HG02870 (cell line): ENCODE results near the gene MRPL12.

Experiments used
- ATAC-seq: cut with Tn5 transposase; IDR thresholded peaks from one replicate; pipeline ENCODE4 v1.9.1; 2021; ENCODE audit warnings: mild to moderate bottlenecking, moderate library complexity; ENCODE audit not compliant: unreplicated experiment

The MRPL12 gene

GRCh38 chr17:81715107-81715871 is 12.1 kb downstream of the MRPL12 start:
- ATAC-seq = no peak

DNA sequence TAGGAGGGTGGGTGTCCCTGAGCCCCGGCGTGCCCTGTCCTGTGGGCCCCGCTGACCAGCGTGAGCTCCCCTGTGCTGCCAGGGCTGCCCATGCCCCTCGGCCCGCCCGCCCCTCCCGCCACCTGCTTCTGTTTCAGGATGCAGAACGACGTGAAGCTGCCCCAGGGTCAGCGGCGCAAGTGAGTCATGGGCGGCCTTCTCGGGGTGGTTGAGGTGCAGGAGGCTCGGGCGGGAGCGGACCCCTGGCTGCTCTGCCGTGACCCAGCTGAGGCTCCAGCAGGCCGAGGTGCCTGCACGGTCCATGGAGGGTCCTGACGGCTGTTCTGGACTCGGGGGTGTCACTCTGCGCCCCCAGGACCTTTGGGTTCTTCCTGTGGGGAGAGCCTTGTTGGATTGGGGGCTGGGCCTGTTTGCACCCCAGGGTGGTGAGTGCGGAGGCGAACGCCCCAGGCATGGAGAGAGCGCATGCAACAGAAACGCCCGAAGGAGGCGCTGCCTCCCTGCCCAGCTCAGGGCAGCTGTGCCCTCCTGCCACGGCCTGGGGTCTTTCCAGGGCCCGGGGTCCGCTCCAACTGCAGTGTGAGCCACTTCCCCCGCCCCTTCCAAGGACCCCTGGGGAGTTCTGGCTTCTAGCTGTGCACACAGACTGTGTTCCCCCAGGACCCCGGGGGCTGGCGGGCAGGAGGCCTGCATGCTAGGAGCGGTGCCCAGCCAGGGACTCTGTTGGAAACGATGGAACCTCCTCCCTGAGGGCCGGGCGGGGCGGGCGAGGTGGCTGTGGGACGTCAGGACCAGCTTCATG is 12.9 kb downstream of the MRPL12 start:
- no peak for ATAC-seq

- ATAC-seq = no peak
Observed at GRCh38 chr17:81716674-81716996, 13.5 kb downstream of the MRPL12 start.

GRCh38 chr17:81717049-81717765 is 14.0 kb downstream of the MRPL12 start:
- ATAC-seq = no peak

GRCh38 chr17:81717766-81718089 is 14.6 kb downstream of the MRPL12 start:
- ATAC-seq = no peak

- no peak for ATAC-seq
Observed at GRCh38 chr17:81719410-81720266, 16.5 kb downstream of the MRPL12 start.

DNA sequence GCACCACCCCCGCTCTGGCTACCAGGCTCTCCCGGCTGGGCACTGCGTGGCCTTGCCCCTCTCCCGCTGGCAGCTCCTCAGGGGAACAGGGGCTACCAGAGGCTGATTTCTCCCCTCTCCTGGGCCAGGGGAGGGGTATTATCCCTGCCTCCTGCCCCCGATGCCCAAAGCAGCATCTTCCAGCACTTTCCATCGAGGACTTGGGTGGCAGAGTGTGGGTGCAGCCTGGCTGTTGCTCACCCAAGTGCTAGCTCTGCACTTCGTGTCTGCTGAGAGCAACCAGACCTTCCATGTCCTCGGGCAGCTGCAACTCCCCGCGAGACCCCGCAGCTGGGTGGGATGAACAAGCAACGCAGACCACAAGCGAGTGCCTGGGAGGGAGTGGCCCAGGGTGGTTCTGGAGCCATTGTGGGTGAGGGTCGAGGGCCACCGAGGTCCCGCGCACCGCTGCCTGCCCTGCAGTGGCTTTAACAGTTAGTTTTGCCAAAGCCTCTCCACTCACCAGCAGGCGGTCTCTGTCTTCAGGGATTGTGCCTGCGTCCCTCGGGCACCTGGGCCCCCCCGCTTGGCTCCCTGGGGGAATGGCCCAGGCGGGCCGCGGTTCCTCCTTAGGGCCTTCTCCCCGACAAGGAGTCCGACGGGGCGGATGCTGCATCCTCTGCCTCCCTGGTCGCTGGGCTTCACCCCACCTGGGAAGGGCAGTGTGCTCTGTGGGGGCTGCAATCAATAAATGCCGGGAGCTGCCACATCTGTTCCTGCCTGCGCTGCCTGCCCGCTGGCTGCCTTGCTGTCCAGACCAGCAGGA is 17.3 kb downstream of the MRPL12 start:
- no peak for ATAC-seq

DNA sequence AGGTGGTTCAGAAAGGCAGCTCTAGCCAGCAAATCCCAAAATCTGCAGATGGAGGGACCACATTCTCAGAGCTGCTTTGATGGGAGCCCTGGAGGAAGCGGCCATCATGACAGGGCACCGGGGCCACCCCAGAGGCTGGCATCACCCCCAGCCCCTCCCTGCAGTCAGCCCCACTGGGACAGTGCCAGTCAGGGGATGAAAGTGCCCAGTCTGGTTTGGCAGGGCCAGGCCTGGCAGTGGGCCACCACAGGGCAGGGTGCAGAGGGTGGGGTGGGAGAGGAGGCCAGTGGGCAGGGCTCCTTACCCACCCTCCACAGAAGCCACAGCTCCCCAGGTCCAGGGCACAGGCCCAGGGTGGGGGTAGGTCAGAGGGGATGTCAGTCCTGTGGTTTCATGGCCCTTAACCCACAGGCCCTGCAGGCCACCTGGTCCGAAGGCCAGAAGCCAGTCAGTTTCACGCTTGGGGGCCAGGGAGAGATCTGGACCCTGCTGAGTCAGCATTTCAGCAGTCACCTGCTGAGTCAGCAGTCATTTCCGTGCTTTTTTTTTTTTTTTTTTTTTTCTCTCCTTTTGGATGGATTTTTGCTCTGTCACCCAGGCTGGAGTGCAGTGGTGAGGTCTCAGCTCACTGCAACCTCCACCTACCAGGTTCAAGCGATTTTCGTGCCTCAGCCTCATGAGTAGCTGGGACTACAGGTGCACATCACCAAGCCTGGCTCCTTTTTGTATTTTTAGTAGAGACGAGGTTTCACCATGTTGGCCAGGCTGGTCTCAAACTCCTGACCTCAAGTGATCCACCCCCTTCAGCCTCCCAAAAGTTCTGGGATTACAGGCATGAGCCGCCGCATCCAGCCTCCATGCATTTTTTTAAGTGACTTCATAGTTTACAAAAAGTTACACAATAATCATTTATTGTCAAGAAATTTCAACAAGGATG is 19.3 kb downstream of the MRPL12 start:
- ATAC-seq = no peak

DNA sequence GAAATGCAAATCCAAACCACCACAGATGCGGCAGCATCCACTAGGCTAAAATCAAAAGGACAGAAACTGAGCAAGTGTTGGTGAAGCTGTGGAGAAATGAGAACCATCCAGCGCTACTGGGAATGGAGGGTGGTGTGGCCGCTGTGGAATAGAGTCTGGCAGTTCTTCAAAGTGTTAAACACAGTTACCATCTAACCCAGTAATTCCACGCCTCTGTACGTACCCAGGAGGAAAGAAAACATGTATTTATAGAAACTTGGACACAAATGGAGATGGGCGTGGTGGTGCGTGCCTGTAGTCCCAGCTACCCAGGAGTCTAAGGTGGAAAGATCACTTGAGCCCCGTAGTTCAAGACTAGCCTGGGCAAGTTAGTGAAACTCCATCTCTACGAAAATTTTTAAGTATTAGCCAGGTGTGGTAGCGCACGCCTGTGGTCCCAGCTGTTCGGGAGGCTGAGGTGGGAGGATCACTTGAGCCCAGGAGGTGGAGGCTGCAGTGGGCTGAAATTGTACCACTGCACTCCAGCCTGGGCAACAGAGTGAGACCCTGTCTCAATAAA is 20.6 kb downstream of the MRPL12 start:
- no peak for ATAC-seq

GRCh38 chr17:81725439-81725838 is 22.3 kb downstream of the MRPL12 start:
- ATAC-seq = no peak

- ATAC-seq = no peak
Observed at GRCh38 chr17:81726004-81726403, 22.8 kb downstream of the MRPL12 start.

DNA sequence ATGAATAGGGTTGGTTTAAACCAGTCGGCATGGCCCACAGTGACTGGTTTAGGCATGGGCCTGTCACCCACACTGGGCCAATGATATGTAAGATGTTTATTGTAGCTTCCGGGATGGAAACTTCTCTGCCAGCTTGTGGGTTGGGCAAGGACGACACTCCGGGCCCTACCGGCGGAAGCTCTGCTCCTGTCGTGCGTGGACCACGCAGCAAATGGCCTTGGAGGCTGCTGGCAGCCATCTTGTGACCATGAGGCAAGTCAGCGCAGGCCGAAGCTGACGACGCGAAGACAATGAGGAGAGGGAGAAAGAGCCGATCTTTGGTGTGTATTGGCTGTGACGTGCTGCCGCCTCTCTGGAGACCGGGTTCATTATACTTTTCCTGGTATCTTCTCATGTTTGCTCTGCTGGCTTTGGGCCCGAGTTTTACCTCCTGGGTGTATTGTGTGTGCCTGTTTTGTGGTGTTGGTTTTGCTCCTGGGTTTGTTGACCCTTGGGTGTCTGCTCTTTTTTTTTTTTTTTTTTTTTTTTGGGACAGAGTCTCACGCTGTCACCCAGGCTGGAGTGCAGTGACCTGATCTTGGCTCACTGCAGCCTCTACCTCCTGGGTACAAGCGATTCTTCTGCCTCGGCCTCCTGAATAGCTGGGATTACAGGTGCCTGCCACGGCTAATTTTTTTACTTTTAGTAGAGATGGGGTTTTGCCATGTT is 24.3 kb downstream of the MRPL12 start:
- ATAC-seq = no peak

DNA sequence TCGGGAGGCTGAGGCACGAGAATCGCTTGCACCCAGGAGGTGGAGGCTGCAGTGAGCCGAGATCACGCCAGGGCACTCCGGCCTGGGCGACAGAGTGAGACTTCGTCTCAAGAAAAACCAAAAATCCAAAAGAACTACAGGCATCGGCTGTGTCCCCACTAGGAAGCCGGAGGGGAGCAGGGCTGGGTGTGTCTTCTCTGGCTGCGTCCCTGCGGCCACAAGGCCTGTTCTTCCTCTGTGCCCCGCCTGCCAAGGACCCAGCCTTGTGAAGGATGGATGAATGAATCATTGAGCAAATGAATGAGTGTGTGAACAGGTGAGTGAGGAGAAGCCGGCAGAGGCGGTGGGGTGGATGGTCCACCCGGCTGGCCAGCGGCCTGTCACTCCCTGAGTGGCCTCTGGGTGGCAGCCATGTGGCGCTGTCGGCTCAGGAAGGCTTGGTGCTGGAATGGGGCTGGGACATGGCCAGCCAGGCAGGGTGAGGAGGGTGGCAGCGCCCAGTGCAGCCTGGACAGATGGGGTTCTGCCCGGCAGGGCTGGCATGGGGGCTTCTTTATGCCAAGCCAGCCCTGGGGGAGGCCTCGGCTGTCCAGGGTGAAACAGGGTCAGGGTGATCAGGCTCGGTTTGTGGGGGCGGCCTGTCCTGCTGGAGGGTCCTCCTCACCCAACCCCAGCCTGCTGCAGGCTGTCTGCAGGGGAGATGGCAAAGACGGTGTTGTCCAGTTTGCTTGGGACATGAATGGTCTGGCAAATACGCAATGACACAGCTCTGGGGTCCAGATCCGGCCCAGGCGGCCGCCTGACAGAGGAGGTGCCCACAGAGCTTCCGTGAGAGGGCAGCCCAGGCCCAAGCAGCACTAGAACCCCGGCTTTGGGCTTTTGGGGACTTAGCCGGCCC is 30.6 kb downstream of the MRPL12 start:
- no peak for ATAC-seq

GRCh38 chr17:81734405-81735263 is 31.5 kb downstream of the MRPL12 start:
- ATAC-seq = no peak

- no peak for ATAC-seq
Observed at GRCh38 chr17:81735264-81736102, 32.3 kb downstream of the MRPL12 start.
